Astrocyte of the spinal cord (primary cell): ENCODE data around the gene ACOT8.

Source experiments
- DNase-seq: peaks from one replicate; pipeline ENCODE4 v3.0.0; 2011; ENCODE audit warnings: low read depth, low spot score
- H3K4me3 ChIP-seq: 2 replicates; pipeline ENCODE4 v1.5.1; 2011; ENCODE audit warnings: low read depth, mild to moderate bottlenecking, low read length, moderate library complexity
- CTCF ChIP-seq: IDR thresholded peaks from 2 replicates; pipeline ENCODE4 v1.5.1; 2012; ENCODE audit warnings: low read depth, mild to moderate bottlenecking, low read length, inconsistent platforms
- in situ Hi-C: cut with HindIII; loops from 2 replicates; pipeline ENCODE4 v1.10.0; 2017; ENCODE audit warnings: low sequenced_read_pairs

Gene ACOT8

DNA sequence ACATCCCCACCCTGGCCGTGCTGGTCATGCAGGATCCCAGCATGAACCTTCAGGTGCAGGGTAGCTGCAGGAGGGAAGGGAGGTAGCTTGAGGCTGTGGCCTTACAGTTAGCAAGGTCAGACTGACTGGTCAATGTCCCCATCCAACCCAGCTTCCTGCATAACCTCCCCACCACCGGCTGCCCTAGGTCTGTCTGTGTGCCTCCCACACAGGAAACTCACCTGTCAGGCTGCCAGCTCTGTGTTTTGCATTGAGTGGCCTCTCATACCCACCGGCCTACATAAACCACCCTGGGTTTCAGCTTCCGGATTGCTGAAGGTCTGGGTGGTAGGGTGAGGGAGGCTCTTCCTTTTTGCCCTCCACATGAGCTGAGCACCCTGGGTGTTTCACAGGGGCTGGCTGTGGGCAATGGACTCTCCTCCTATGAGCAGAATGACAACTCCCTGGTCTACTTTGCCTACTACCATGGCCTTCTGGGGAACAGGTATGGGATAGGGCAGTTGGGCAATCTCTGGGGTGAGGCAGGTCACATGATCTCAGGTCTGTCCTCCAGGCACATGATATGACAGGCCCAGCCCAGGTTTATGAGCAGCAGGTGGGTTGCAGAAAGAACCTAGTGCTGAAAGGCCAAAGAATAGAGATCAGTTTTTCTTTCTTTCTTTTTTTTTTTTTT lies 35.8 kb upstream of the ACOT8 start:
- in situ Hi-C loops: no loop called here
- H3K4me3 ChIP-seq: no peak overlapping the region
- TF ChIP-seq CTCF: no peak
- no peak for DNase-seq

- in situ Hi-C loops: no loop called here
- peak; percentile 33 for TF ChIP-seq CTCF
- peak overlapping the region; percentile 80 for H3K4me3 ChIP-seq
- DNase-seq: no peak
Measured at GRCh38 chr20:45892049-45892825, 35.0 kb upstream of the ACOT8 start.

GRCh38 chr20:45890985-45891983 lies 34.1 kb upstream of the ACOT8 start, which contains the start of the genes CTSA and NEURL2:
Gene CTSA (plus strand): TSS chr20:45891335. CDS start chr20:45891569, 234 bp downstream.
Gene NEURL2 (minus strand): TSS chr20:45891208. CDS start chr20:45890991, 217 bp downstream.
- in situ Hi-C loops: no loop called here
- peak; percentile 90 for DNase-seq
- no peak for TF ChIP-seq CTCF
- H3K4me3 ChIP-seq: peak within 1 kb of the TSS; percentile 80

- peak overlapping the region; percentile 80 for H3K4me3 ChIP-seq
- peak; percentile 87 for TF ChIP-seq CTCF
- DNase-seq: peak; percentile 84
- in situ Hi-C loops: no loop called here
Measured at GRCh38 chr20:45890077-45890984, 33.1 kb upstream of the ACOT8 start.

DNA sequence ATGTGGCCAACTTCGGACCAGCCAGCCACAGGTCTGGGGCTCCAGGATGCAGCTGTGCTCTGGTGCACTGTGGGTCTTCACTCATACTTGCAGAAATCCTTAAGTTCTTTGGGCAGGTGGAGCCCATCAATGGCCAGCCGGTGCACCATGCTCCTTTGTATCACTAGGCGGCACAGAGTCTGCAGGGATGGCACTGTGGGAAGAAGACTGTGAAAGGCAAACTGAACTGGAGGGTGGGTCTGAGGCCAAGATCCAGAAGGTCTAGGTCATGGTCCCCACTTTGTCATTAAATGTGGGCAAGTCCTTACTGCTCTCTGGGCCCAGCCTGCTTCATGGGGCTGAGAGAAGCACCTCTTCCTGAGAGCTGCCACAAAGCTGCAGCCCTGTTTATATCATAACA lies 31.5 kb upstream of the ACOT8 start:
- in situ Hi-C loops: no loop called here
- no peak for DNase-seq
- TF ChIP-seq CTCF: no peak
- H3K4me3 ChIP-seq: no peak overlapping the region
